DND-41 (cell line): ENCODE measurements around the gene ZNF141.

Experiments
- EZH2 ChIP-seq: IDR thresholded peaks from 3 replicates; pipeline ENCODE4 v1.6.1; 2012; ENCODE audit warnings: borderline replicate concordance, low read depth, mild to moderate bottlenecking, moderate library complexity, low read length, inconsistent platforms; ENCODE audit not compliant: severe bottlenecking
- TF ChIP-seq, protein P1 (sequence below): IDR thresholded peaks from 2 replicates; pipeline ENCODE4 v1.5.1; 2012; ENCODE audit warnings: borderline replicate concordance, low read length, moderate library complexity, mild to moderate bottlenecking; ENCODE audit not compliant: poor library complexity, severe bottlenecking; ENCODE audit errors: extremely low read depth

DNA sequence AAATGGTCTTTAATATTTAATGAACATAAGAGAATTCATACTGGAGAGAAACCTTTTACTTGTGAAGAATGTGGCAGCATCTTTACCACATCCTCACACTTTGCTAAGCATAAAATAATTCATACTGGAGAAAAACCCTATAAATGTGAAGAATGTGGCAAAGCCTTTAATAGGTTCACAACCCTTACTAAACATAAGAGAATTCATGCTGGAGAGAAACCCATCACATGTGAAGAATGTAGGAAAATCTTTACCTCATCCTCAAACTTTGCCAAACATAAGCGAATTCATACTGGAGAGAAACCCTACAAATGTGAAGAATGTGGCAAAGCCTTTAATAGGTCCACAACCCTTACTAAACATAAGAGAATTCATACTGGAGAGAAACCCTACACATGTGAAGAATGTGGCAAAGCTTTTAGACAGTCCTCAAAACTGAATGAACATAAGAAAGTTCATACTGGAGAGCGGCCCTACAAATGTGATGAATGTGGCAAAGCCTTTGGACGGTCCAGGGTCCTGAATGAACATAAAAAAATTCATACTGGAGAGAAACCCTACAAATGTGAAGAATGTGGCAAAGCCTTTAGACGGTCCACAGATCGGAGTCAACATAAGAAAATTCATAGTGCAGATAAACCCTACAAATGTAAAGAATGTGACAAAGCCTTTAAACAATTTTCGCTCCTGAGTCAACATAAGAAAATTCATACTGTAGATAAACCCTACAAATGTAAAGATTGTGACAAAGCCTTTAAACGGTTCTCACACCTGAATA, 35.6 kb downstream of the ZNF141 start:
- TF ChIP-seq, protein P1, sequence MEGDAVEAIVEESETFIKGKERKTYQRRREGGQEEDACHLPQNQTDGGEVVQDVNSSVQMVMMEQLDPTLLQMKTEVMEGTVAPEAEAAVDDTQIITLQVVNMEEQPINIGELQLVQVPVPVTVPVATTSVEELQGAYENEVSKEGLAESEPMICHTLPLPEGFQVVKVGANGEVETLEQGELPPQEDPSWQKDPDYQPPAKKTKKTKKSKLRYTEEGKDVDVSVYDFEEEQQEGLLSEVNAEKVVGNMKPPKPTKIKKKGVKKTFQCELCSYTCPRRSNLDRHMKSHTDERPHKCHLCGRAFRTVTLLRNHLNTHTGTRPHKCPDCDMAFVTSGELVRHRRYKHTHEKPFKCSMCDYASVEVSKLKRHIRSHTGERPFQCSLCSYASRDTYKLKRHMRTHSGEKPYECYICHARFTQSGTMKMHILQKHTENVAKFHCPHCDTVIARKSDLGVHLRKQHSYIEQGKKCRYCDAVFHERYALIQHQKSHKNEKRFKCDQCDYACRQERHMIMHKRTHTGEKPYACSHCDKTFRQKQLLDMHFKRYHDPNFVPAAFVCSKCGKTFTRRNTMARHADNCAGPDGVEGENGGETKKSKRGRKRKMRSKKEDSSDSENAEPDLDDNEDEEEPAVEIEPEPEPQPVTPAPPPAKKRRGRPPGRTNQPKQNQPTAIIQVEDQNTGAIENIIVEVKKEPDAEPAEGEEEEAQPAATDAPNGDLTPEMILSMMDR, result no peak
- TF ChIP-seq EZH2, result no peak
